NB4 (cell line): Measurements from ENCODE around the gene TMEM184B.
A peak's percentile ranks its signal among the peaks of the same experiment; 100 is the strongest.

ENCODE experiments used
- DNase-seq: peaks from one replicate; pipeline ENCODE4 v3.0.0; 2010; ENCODE audit warnings: low read depth
- H3K4me3 ChIP-seq: one replicate; pipeline ENCODE4 v1.5.1; 2011; ENCODE audit warnings: mild to moderate bottlenecking, low read depth, low read length, moderate library complexity
- MYC ChIP-seq: IDR thresholded peaks from 2 replicates; pipeline ENCODE4 v1.6.1; 2011; ENCODE audit warnings: low read depth, low read length
- POLR2A ChIP-seq: IDR thresholded peaks from 2 replicates; pipeline ENCODE4 v1.6.1; 2011; ENCODE audit warnings: mild to moderate bottlenecking; ENCODE audit not compliant: insufficient read length; ENCODE audit errors: extremely low read depth
- TF ChIP-seq, protein P1 (sequence below): IDR thresholded peaks from one replicate; pipeline ENCODE4 v1.5.1; 2012; ENCODE audit warnings: low read depth, low read length
- TF ChIP-seq, protein P2 (sequence below): IDR thresholded peaks from 2 replicates; pipeline ENCODE4 v1.6.1; 2011; ENCODE audit warnings: low read depth, low read length

Gene TMEM184B

DNA sequence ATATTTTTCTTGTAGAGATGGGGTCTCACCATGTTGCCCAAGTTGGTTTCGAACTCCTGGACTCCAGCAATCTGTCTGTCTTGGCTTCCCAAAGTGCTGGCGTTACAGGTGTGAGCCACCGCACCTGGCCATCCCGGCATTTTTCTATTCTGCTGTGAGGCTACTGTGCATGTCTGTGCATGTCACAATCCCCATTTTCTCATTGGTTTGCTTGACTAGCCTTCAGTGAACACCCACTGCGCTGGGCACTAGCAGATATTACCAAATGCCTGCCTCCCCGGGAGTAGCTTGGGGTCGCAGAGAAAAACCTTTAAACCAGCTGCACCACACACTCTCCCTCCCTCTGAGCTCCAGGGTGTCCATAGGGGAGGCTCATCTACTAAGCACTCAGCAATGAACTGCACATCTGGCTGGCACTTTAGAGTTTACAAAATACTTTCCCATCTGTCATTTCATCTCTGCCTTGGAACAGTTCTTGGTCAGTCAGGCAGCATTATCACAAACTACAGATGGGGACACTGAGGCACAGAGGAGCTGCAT lies 39.5 kb upstream of the TMEM184B start:
- no peak overlapping the region for H3K4me3 ChIP-seq
- no peak for DNase-seq
- no peak for TF ChIP-seq MYC
- TF ChIP-seq, protein P1, sequence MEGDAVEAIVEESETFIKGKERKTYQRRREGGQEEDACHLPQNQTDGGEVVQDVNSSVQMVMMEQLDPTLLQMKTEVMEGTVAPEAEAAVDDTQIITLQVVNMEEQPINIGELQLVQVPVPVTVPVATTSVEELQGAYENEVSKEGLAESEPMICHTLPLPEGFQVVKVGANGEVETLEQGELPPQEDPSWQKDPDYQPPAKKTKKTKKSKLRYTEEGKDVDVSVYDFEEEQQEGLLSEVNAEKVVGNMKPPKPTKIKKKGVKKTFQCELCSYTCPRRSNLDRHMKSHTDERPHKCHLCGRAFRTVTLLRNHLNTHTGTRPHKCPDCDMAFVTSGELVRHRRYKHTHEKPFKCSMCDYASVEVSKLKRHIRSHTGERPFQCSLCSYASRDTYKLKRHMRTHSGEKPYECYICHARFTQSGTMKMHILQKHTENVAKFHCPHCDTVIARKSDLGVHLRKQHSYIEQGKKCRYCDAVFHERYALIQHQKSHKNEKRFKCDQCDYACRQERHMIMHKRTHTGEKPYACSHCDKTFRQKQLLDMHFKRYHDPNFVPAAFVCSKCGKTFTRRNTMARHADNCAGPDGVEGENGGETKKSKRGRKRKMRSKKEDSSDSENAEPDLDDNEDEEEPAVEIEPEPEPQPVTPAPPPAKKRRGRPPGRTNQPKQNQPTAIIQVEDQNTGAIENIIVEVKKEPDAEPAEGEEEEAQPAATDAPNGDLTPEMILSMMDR, result no peak
- TF ChIP-seq, protein P2, sequence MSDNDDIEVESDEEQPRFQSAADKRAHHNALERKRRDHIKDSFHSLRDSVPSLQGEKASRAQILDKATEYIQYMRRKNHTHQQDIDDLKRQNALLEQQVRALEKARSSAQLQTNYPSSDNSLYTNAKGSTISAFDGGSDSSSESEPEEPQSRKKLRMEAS, result no peak
- no peak for TF ChIP-seq POLR2A

DNA sequence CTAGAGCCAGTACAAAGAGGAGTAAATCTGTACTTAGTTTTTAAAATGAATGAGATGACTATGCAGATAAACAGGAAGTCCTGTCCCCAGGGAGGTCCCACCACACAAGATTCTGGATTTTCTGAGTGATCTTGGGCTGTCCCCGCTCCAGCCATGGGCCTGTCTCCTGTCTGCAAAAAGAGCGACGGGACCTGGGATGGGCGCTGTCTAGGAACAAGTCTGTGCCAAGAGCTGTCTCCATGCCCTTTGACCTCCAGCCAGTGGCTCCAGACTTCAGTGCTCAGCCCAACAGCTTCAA lies 38.5 kb upstream of the TMEM184B start:
- TF ChIP-seq, protein P2, result no peak
- H3K4me3 ChIP-seq, result no peak overlapping the region

DNA sequence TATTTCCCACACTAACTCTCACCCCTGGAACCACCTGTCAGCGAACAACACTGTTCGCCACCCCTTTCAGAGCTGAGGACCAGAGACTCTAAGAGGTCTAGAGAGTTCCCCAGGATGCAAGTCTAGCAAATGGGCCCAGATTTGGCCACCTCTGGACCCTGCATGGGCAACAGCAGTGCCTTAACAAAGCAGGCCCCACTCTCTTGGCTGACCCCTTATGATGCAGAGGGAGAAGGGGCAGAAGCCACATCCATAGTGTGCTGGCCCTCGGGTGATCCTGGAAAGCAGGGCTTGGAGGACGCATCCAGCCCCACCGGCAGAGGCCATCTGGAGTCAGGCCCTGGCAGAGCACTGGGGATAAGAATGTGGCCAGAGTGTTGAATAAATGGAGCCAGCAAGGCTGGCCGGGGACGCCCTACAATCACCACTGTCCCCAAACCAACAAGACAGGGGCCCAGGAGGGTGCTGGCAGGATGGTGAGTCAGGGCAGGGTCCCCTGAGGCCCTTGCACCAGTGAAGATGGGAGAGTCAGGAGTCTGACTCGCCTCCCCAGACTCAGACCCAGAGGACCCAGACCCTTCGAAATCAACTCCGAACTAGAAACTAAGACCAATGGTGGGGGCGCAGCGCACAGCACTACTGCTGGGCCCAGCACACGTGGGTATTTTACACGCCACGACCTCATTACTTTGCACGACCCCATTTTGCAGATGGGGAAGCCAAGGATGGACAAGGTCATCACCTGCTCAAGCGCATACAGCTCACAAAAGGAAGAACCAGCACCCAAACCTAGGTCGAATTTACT lies 37.9 kb upstream of the TMEM184B start:
- TF ChIP-seq, protein P1, result no peak
- TF ChIP-seq MYC (no peak), POLR2A (no peak)
- TF ChIP-seq, protein P2, result no peak
- no peak overlapping the region for H3K4me3 ChIP-seq
- peak; percentile 83 for DNase-seq

More for the DNA sequence above, 38.5 kb upstream of the TMEM184B start:
- peak; percentile 71 for DNase-seq

DNA sequence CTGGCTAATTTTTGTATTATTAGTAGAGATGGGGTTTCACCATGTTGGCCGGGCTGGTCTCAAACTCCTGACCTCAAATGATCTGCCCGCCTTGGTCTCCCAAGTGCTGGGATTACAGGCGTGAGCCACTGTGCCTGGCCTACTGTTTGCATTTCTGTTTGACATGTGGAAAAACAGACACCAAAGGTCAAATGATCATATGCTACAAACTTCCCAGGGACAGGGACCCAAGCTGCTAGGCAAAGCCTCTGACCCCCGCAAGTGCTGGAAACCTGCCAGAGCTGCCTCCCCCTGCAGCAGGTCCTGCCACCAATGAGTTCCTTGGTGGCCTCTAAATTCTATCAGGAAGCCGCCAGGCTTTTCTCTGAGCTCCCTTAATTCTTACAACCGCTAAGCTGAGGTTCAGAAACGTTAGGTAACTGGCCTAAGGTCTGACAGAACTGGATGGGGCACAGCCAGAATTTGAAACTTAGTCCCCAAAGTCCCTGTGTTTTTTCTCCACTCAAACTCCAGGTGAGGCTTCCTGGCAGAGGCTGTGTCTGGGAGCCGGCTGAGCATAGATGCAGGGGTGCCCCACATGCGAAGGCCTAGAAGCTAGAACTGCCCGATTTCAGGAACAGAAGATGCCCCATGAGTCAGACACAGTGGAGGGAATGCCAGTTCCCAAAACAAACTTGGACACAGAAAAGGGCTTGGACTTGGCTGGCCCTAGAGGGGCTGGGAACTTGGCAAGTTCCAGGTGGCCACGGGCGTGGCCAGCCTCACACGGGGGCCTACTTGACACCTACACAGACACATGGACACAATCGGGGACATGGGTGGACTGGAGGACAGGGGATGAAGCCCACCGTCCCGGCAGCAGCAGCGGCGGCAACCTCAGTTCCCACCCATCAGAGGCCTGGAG lies 37.1 kb upstream of the TMEM184B start:
- DNase-seq, result no peak
- H3K4me3 ChIP-seq, result no peak overlapping the region
- TF ChIP-seq, protein P2, result no peak
- TF ChIP-seq MYC (no peak), POLR2A (no peak)
- TF ChIP-seq, protein P1, result no peak

DNA sequence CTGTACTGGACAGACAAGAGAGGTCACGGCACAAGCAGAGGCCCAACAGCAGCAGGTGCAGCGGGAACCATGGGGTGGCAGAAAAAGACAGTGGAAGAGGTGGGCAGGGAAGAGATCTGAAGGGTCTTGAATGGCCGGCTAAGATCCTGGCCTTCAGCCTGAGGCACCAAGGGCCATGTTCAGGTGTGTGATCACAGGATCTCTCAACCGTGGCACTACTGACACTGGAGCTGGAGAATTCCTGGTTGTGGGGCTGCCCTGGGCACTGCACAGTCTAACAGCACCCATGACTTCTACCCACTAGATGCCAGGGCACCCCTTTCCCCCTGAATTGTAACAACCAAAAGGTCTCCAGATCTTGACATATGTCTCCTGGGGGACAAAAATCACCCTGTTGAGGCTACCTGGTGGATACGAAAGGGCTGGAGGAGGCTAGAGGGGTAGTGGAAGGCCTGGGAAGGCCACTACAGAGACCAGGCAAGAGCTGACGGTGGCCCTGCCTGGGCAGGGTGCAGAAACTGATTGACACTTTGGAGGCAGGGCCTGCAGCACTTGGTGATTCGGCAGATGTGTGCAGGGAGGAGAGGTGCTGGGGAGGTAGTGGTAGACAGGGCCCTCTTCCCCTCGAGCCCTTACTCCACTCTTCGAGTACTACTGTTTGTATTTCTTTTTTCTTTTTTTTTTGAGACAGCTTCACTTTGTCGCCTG lies 36.1 kb upstream of the TMEM184B start:
- H3K4me3 ChIP-seq, result no peak overlapping the region

More for the DNA sequence above, 36.1 kb upstream of the TMEM184B start:
- TF ChIP-seq MYC (no peak), POLR2A (no peak)
- TF ChIP-seq, protein P1, result no peak
- TF ChIP-seq, protein P2, result no peak
- no peak for DNase-seq
